Subcutaneous abdominal adipose tissue (tissue), 5 donors: Measurements from ENCODE around the gene DGUOK.

Experiments
- H3K27ac ChIP-seq: one replicate; pipeline ENCODE4 v1.7.0; 2013; ENCODE audit warnings: low read depth, mild to moderate bottlenecking, inconsistent platforms, low read length, moderate library complexity
- H3K27me3 ChIP-seq, 5 donors: one replicate each; pipeline ENCODE4 v1.7.0; 2013; ENCODE audit warnings: low read length in 5 of 5, inconsistent platforms in 1 of 5; ENCODE audit not compliant: control insufficient read depth in 5 of 5, insufficient read depth in 4 of 5
- H3K36me3 ChIP-seq, 5 donors: one replicate each; pipeline ENCODE4 v1.7.0; 2013; ENCODE audit warnings: low read length in 5 of 5; ENCODE audit not compliant: control insufficient read depth in 5 of 5, insufficient read depth in 5 of 5
- H3K4me1 ChIP-seq, 5 donors: one replicate each; pipeline ENCODE4 v1.7.0; 2013; ENCODE audit warnings: low read length in 5 of 5, mild to moderate bottlenecking in 3 of 5, moderate library complexity in 1 of 5; ENCODE audit not compliant: control insufficient read depth in 5 of 5, insufficient read depth in 5 of 5
- H3K4me3 ChIP-seq, 5 donors: one replicate each; pipeline ENCODE4 v1.7.0; 2013; ENCODE audit warnings: low read length in 5 of 5, low read depth in 1 of 5
- H3K9ac ChIP-seq, 5 donors: one replicate each; pipeline ENCODE4 v1.7.0; 2013; ENCODE audit warnings: low read length in 5 of 5, mild to moderate bottlenecking in 4 of 5, moderate library complexity in 3 of 5
- H3K9me3 ChIP-seq, 5 donors: one replicate each; pipeline ENCODE4 v1.7.0; 2013; ENCODE audit warnings: low read length in 5 of 5; ENCODE audit not compliant: control insufficient read depth in 5 of 5
- donor health status: healthy.
- donor health status: healthy.
- donor health status: healthy.
- donor health status: healthy.
- donor health status: healthy.

DGUOK gene

GRCh38 chr2:73983322-73984202, 56.9 kb downstream of the DGUOK start:
- Histone ChIP-seq H3K27me3 (peaks cover 0 to 17% (median 0%) of the 10 kb centered on the region in 5 donors), H3K4me1 (peaks cover 11 to 77% (median 61%) of the 10 kb centered on the region in 5 donors), H3K27ac (no peak overlapping the region), H3K9ac (peak overlapping the region in 3 of 5 donors; percentile 47 to 62 (median 60)), H3K4me3 (peak overlapping the region in 4 of 5 donors; percentile 54 to 70 (median 58)), H3K36me3 (peaks cover 0 to 5% (median 0%) of the 10 kb centered on the region in 5 donors), H3K9me3 (no peaks in the 10 kb centered on the region)

- Histone ChIP-seq H3K27me3 (peaks cover 0 to 14% (median 0%) of the 10 kb centered on the region in 5 donors), H3K4me3 (peak within 1 kb of the TSS; percentile 53 to 70 (median 63)), H3K36me3 (peaks cover 0 to 8% (median 3%) of the 10 kb centered on the region in 5 donors), H3K4me1 (peaks cover 11 to 75% (median 62%) of the 10 kb centered on the region in 5 donors), H3K9ac (peak within 1 kb of the TSS; percentile 38 to 71 (median 60)), H3K27ac (peak within 1 kb of the TSS; percentile 54), H3K9me3 (no peaks in the 10 kb centered on the region)
These were observed 57.7 kb downstream of the DGUOK start, which contains the start of gene TET3 for GRCh38 chr2:73984203-73984921. Gene TET3 (plus strand): TSS chr2:73984910. CDS start chr2:73986404, 1,494 bp downstream.

GRCh38 chr2:73984922-73985307, 58.2 kb downstream of the DGUOK start:
- Histone ChIP-seq H3K4me1 (peaks cover 8 to 73% (median 62%) of the 10 kb centered on the region in 5 donors), H3K36me3 (peaks cover 0 to 8% (median 3%) of the 10 kb centered on the region in 5 donors), H3K9me3 (no peaks in the 10 kb centered on the region), H3K27me3 (peaks cover 0 to 10% (median 0%) of the 10 kb centered on the region in 5 donors), H3K27ac (no peak overlapping the region), H3K9ac (peak overlapping the region in 1 of 5 donors; percentile 52), H3K4me3 (peak overlapping the region in 3 of 5 donors; percentile 54 to 70 (median 58))

GRCh38 chr2:73985308-73986084, 58.8 kb downstream of the DGUOK start:
- H3K4me1 ChIP-seq, result peaks cover 8 to 73% (median 62%) of the 10 kb centered on the region in 5 donors
- peak overlapping the region; percentile 53 to 67 (median 63) for H3K4me3 ChIP-seq
- H3K27ac ChIP-seq, result peak overlapping the region; percentile 54
- peaks cover 0 to 8% (median 0%) of the 10 kb centered on the region in 5 donors for H3K27me3 ChIP-seq
- H3K9ac ChIP-seq, result peak overlapping the region; percentile 38 to 71 (median 60)
- H3K9me3 ChIP-seq, result no peaks in the 10 kb centered on the region
- H3K36me3 ChIP-seq, result peaks cover 0 to 8% (median 3%) of the 10 kb centered on the region in 5 donors

- H3K9ac ChIP-seq, result peak overlapping the region in 1 of 5 donors; percentile 60
- peak overlapping the region; percentile 54 for H3K27ac ChIP-seq
- peaks cover 0 to 3% (median 0%) of the 10 kb centered on the region in 5 donors for H3K27me3 ChIP-seq
- peak overlapping the region; percentile 53 to 67 (median 63) for H3K4me3 ChIP-seq
- peaks cover 0 to 8% (median 3%) of the 10 kb centered on the region in 5 donors for H3K36me3 ChIP-seq
- H3K4me1 ChIP-seq, result peaks cover 4 to 68% (median 58%) of the 10 kb centered on the region in 5 donors
- no peaks in the 10 kb centered on the region for H3K9me3 ChIP-seq
These were observed 59.5 kb downstream of the DGUOK start for GRCh38 chr2:73986085-73986681.

- H3K9ac ChIP-seq, result peak overlapping the region in 3 of 5 donors; percentile 5 to 16 (median 14)
These were observed 60.6 kb downstream of the DGUOK start for GRCh38 chr2:73987109-73987947.

GRCh38 chr2:73987948-73988700, 61.4 kb downstream of the DGUOK start:
- Histone ChIP-seq H3K27me3 (no peaks in the 10 kb centered on the region), H3K4me3 (peak overlapping the region in 4 of 5 donors; percentile 9 to 66 (median 42)), H3K36me3 (peaks cover 0 to 11% (median 3%) of the 10 kb centered on the region in 5 donors), H3K9ac (peak overlapping the region in 2 of 5 donors; percentile 5 to 16), H3K4me1 (peaks cover 0 to 55% (median 44%) of the 10 kb centered on the region in 5 donors), H3K27ac (no peak overlapping the region), H3K9me3 (no peaks in the 10 kb centered on the region)

More at GRCh38 chr2:73987109-73987947, 60.6 kb downstream of the DGUOK start:
- peaks cover 0 to 8% (median 3%) of the 10 kb centered on the region in 5 donors for H3K36me3 ChIP-seq
- no peaks in the 10 kb centered on the region for H3K27me3 ChIP-seq
- peak overlapping the region; percentile 1 to 66 (median 41) for H3K4me3 ChIP-seq
- no peak overlapping the region for H3K27ac ChIP-seq
- no peaks in the 10 kb centered on the region for H3K9me3 ChIP-seq
- peaks cover 2 to 57% (median 46%) of the 10 kb centered on the region in 5 donors for H3K4me1 ChIP-seq

GRCh38 chr2:73989972-73990371, 63.3 kb downstream of the DGUOK start:
- H3K9me3 ChIP-seq, result no peaks in the 10 kb centered on the region
- H3K27me3 ChIP-seq, result no peaks in the 10 kb centered on the region
- H3K9ac ChIP-seq, result no peak overlapping the region
- H3K4me1 ChIP-seq, result peaks cover 0 to 50% (median 31%) of the 10 kb centered on the region in 5 donors
- H3K36me3 ChIP-seq, result peaks cover 0 to 13% (median 3%) of the 10 kb centered on the region in 5 donors
- no peak overlapping the region for H3K27ac ChIP-seq
- H3K4me3 ChIP-seq, result no peak overlapping the region
